Measurements from ENCODE around the gene LCN9.
"Not testable (repeated sequence)": the region's sequence is repeated elsewhere in the genome, so short reads cannot be mapped to it uniquely, and the experiment has no call there.

Gene LCN9

GRCh38 chr9:135648494-135649410, 14.4 kb upstream of the LCN9 start:
- DNase-seq: no peak

DNA sequence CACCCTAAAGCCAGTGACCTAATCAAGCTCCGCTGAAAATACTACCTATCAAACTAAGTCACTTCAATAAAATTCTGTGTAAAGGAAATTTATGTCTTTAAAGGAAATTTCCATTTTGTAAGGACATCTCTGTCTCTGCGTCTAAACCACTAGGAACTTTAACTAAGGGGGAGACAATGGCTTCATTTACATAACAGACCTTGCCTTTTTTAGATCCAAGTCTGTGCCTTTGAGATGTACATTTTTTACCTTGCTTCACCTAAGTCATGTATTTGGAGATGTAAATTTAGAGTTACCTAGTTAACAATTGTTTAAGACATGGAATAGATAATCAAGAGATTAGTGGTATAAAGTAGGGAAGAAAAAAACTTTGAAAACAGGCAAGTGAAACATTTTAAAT, 13.6 kb upstream of the LCN9 start:
- no peak for DNase-seq

DNA sequence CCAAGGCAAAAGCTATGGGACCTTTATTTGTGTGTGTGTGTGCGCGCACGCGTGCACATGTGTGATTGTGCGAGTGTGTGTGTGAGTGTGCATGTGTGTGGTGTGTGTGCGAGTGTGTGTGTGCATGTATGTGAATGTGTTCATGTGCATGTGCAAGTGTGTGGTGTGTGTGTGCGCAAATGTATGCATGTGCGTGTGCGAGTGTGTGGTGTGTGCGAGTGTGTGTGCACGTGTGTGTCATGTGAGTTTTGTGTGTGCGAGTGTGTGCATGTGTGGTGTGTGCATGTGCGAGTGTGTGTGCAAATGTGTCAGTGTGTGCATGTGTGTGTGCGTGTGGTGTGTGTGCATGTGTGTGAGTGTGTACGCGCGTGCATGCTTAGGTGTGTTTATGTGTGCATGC, 12.7 kb upstream of the LCN9 start:
- DNase-seq: no peak

- no peak for DNase-seq
Observed at GRCh38 chr9:135655317-135655716, 7.8 kb upstream of the LCN9 start.

DNA sequence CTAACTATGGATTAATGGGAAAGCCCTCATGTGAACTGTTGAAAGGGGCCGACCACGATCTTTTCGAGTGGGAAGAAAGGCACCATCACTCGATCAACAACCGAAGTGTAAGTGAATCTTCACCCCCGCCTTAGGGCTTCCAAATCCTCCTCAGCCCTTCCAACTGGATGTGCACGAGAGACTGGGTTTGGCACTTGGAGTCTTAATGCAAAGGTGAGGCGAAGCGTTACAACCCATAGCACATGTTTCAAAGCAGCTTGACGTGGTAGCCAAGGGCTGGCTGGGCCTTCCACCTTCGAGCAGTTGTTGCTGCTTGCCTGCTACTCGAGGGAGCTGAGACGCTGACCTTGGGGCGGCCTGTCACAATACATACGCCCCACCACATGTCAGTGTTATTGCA, 5.7 kb upstream of the LCN9 start:
- no peak for DNase-seq

DNA sequence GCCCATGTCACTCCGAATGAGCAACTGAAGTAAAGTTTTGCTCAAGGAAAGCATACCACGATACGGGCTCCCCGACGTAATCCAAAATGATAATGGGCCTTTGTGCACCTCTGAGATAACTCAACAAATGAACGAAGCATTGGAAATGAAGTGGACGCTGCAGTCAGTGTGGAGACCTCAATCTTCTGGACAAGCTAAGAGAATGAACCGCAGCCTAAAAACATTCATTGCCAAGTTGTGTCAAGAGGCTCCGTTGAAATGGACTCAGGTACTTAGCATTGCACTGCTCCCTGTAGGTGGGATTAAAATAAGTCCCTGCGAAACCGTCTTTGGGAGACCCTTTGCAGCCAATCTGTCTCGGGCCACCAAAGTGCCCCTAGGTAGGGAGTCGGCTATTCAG, 3.9 kb upstream of the LCN9 start:
- DNase-seq: no peak

DNA sequence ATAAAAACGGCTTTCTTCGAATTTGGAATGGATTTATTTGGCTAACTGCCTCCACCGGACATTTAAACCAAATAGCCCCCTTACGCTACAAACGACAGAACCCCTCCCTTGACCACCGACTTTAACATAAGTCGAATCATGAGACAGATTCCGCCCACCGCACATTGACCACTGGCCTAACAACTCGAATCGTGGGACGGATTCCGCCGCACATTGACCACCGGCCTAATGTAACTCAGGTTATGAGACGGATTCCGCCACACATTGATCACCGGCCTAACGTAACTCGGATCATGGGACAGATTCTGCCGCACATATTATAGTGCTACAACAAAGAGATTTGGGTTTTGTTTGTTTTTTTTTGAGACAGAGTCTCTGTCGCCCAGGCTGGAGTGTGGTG, 2.7 kb upstream of the LCN9 start:
- no peak for DNase-seq

DNA sequence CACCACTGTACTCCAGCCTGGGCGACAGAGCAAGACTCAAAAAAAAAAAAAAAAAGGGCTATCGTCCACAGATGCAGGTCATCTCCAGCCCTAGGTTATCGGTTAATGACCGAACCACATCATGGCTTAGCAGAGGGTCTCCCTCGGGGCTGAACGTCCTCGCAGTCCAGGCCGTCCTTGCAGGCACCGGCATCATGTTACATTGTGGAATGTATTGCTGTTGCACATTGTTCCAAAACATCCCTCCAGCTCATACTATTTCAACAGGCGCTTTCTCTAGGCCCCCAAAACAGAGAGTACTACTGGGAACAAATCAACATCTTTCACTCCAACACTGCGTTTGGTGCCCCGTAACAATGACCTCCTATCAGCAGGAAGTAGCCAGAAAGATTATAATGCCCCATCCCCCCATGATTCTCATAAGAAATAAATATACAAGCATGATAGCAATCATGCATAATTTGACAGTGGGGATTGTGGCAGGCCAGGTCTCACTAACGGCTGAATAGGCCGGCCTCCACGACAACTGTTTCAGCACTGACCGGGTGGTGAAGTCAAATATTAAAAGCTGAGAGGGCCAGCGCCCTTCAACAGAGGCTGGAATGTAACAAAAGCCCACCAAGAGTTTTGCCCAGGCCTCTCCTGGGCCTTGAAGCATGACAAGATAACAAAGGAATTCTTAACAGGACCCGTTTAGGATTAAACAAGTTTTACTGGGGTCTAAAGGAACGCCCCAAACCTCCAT, 1.1 kb upstream of the LCN9 start:
- DNase-seq: no peak

DNA sequence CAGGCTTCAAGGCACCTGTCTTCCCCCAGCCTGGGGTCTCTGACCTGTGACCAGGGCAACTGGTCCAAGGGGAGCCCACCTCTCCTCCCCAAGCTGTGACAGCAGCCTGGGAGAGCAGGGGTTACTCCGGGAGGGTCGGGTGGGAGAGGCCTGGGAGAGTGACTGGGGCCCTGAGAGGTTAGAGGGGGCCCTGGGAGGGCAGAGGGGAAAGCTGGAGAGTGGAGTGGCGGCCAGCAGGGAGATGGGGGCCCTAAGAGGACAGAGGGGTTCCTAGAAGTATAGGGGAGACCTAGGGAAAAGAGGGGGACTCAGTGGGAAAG, 302 bp downstream of the LCN9 start:
- DNase-seq: no peak

- no peak for DNase-seq
Observed at GRCh38 chr9:135663857-135664256, 748 bp downstream of the LCN9 start.

GRCh38 chr9:135664266-135664665, 1.2 kb downstream of the LCN9 start:
- DNase-seq: no peak

- DNase-seq: no peak
Observed at GRCh38 chr9:135664801-135665794, 2.0 kb downstream of the LCN9 start.

DNA sequence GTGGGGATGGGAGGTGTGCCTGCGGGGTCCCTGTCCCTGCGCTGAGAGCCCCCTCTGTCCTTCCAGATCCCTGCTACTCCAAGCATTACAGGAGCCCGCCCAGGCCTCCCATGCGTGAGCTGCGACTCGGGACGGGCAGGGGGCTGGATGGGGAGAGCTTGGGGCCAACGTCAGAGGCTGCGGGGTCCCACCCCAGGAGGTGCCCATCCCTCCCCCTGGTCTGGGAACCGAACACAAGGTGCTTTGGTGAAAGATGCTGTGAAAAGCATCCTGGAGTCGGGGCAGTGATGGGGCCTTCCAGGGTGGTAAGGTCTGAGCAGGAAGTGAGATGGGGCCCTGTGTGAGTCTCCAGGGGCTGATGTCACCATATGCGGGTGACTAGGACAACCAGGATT, 2.7 kb downstream of the LCN9 start:
- no peak for DNase-seq

DNA sequence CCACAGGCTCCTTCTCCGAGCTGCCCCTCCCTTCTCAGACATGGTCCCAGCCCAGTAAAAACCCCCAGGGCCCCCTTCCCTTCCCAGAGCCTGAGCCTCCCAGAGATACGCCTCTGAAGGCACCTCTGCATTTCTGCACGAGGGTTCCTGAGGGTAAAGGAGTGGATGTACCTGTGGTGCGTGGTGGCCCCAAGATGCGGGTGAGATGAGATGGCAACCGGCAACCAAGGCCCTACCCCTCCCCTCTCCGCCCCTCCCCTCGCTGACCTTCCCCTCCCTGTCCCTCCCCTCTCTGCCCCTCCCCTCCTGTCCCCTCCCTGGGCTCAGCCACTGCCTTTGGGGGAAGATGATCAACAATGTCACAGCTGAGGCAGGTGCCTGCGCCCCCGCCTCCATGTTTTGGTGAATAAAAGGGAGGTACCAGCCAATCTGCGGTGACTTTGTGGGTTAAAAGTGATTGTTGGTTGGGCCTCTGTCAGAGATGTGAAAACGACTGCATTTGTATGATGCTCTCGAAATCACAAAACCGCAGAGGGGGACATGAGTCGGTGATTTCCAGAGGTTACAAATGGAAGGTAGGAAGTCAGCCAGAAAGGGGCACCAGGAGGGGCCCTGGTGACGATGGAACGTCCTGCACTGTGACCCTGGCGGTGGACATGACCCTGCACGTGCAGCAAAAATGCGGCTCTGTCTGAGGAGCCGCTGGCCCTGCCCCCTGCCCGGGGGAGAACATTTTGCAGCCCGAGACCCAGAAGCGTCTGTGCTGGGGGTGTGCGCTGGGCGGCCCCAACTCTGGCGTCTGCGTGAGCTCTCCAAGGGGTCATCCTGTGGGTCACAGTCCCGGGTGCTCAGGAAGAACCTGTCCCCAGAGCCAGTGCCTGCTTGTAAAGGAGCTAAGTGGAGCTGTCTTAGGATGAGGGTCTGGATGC, 3.7 kb downstream of the LCN9 start:
- DNase-seq: no peak

DNA sequence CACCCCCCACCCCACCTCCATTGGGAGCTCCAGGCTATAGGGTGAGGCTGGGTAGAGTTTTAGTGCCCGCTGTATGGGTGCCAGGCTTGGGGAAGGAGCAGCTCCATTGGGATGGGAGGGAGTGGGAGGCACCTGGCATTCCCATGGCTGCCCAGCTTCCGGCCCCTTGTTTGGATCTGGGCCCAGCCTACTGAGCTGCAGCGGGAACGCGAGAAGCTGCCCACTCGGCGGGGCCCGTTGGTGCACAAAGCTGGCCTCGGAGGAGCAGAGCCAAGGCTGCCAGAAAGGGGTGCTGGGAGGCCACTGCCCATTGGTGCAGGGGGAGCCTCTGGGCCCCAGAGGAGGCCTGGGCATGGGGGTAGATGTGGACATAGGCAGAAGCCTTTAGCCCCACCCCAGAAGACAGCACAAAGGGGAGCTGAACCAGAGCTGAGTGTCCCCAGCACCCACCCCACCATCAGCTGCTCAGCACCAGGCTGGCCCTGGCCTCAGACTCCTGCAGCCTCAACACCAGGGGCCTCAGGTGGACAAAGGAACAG, 4.4 kb downstream of the LCN9 start:
- DNase-seq: no peak

GRCh38 chr9:135669018-135669417, 5.9 kb downstream of the LCN9 start:
- DNase-seq: not testable (repeated sequence)

- no peak for DNase-seq
Observed at GRCh38 chr9:135669616-135670285, 6.6 kb downstream of the LCN9 start.

DNA sequence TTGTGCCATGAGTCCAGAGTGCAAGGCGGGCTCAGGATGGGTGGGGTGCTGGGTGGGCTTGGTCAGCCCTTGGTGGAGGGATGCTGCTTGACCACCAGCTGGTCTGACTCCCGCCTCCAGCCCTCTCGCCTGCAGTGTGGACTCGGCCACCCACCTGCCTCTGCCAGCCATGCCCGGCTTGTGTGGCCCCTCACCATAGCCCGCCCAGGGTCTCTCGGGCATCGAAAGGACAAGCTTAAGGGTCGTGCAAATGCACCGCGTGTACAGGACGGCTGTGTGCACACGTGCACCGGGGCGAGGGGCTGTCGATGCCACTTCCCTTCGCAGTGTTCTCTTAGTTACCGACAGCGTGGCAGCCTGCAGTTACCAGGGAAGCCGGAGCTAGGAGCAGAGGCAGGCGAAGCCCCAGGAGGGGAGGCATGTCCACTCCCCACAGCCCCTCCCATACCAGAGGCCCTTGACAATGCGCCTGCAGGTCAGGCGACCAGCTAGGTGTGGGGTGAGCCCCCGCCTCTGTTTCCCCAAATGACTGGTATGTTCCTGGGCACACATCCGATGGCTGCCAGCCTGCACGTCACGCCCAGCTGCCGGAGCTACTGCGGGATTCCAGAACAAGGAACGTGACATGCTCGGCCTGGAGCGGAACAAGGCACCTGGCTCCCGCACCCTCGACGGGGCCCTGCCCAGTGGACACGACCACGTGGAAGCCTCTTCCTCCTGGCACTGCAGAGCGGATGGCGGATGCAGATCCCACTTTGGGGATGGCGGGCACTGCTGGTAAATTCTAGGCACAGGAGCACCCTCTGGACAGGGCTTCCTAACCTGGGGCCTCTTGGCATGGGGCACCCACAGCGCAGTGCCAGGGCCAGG, 7.8 kb downstream of the LCN9 start:
- DNase-seq: no peak

- DNase-seq: no peak
Observed at GRCh38 chr9:135671591-135672041, 8.5 kb downstream of the LCN9 start.

DNA sequence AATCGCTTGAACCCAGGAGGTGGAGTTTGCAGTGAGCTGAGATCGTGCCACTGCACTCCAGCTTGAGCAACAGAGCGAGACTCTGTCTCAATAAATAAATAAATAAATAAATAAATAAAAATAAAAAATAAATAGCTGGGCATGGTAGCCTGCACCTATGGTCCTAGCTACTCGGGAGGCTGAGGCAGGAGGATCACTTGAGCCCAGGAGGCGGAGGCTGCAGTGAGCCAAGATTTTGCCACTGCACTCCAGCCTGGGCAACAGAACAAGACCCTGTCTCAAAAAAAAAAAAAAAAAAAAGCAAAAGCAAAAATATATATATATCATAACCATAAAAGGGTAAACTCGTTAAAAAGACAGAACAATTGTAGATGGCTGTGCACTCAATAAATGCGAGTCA, 9.7 kb downstream of the LCN9 start:
- DNase-seq: not testable (repeated sequence)

Data from hematopoietic multipotent progenitor cell treated with erythropoietin and hydrocortisone succinate and interleukin-3 and kit ligand, for 8 days (in vitro differentiated cells).